HEK293 (cell line): ENCODE measurements around the gene RIC8B.

Source experiments
- CTCF ChIA-PET: fragments of 350-600 bp; formaldehyde crosslinking; extraction: SDS; loops from one replicate; lab custom pipeline; 2021; ENCODE audit warnings: antibody characterized with exemption; lab: Yijun Ruan, JAX
- POLR2A ChIA-PET: fragments of 300-600 bp; formaldehyde crosslinking; extraction: SDS; loops from one replicate; lab custom pipeline; 2020; ENCODE audit warnings: antibody characterized with exemption, inconsistent platforms; lab: Yijun Ruan, JAX
- H3K27ac ChIP-seq: fragments of 200-500 bp; sonication (Bioruptor generic); 2 replicates; pipeline ENCODE4 v1.5.1; 2014; ENCODE audit warnings: low read depth, low read length, control low read depth, inconsistent platforms; ENCODE audit errors: extremely low read depth
- H3K36me3 ChIP-seq, 2 experiments: fragments of 200-500 bp in 1 of 2; sonication (Bioruptor generic) in 1 of 2; 1 replicate in 1 of 2; 2 replicates in 1 of 2; pipeline ENCODE4 v1.5.1; 2014 to 2017; ENCODE audit warnings: inconsistent platforms in 2 of 2, low read length in 2 of 2; ENCODE audit not compliant: control insufficient read depth in 2 of 2, insufficient read depth in 1 of 2
- H3K4me1 ChIP-seq: fragments of 200-500 bp; sonication (Bioruptor generic); 2 replicates; pipeline ENCODE4 v1.5.1; 2014; ENCODE audit warnings: mild to moderate bottlenecking, low read length, inconsistent platforms; ENCODE audit not compliant: control insufficient read depth, insufficient read depth
- H3K4me3 ChIP-seq: 2 replicates; pipeline ENCODE4 v1.5.1; 2011; ENCODE audit warnings: low read depth, mild to moderate bottlenecking, control low read depth, low read length, moderate library complexity
- H3K9me3 ChIP-seq: fragments of 200-500 bp; sonication (Bioruptor generic); 2 replicates; pipeline ENCODE4 v1.5.1; 2014; ENCODE audit warnings: low read depth, low read length, inconsistent platforms; ENCODE audit not compliant: control insufficient read depth, insufficient read depth
- GLI4 ChIP-seq: fragments of 450-650 bp; formaldehyde crosslinking; IDR thresholded peaks from 2 replicates; pipeline ENCODE4 v1.5.1; 2016; ENCODE audit warnings: missing biosample characterization, missing genetic modification characterization
- HOXD13 ChIP-seq: sonication (generic); formaldehyde crosslinking; IDR thresholded peaks from 2 replicates; pipeline ENCODE4 v1.8.0; 2022; ENCODE audit warnings: missing genetic modification reagents, borderline replicate concordance
- KLF1 ChIP-seq: fragments of 450-650 bp; formaldehyde crosslinking; IDR thresholded peaks from 2 replicates; pipeline ENCODE4 v1.5.1; 2016; ENCODE audit warnings: missing biosample characterization, missing genetic modification characterization
- REPIN1 ChIP-seq: fragments of 450-650 bp; formaldehyde crosslinking; IDR thresholded peaks from 2 replicates; pipeline ENCODE4 v1.5.1; 2017; ENCODE audit warnings: missing biosample characterization, missing genetic modification characterization, low read depth
- TCF7L2 ChIP-seq: IDR thresholded peaks from 2 replicates; pipeline ENCODE4 v1.6.1; 2011; ENCODE audit warnings: low read depth, mild to moderate bottlenecking, inconsistent platforms, low read length, moderate library complexity, borderline replicate concordance
- ZFP37 ChIP-seq: fragments of 450-650 bp; formaldehyde crosslinking; IDR thresholded peaks from 2 replicates; pipeline ENCODE4 v1.5.1; 2016; ENCODE audit warnings: missing biosample characterization, missing genetic modification characterization
- ZNF169 ChIP-seq: fragments of 450-650 bp; formaldehyde crosslinking; IDR thresholded peaks from 2 replicates; pipeline ENCODE4 v1.5.1; 2016; ENCODE audit warnings: missing biosample characterization, missing genetic modification characterization
- ZNF174 ChIP-seq: fragments of 450-650 bp; formaldehyde crosslinking; IDR thresholded peaks from 2 replicates; pipeline ENCODE4 v1.5.0; 2017; ENCODE audit warnings: missing biosample characterization, mild to moderate bottlenecking, missing genetic modification characterization
- ZNF266 ChIP-seq: fragments of 450-650 bp; formaldehyde crosslinking; IDR thresholded peaks from 2 replicates; pipeline ENCODE4 v1.5.1; 2016; ENCODE audit warnings: missing biosample characterization, missing genetic modification characterization, low read depth
- ZNF324 ChIP-seq: fragments of 450-650 bp; formaldehyde crosslinking; IDR thresholded peaks from 2 replicates; pipeline ENCODE4 v1.5.1; 2016; ENCODE audit warnings: missing biosample characterization, missing genetic modification characterization
- ZNF350 ChIP-seq: fragments of 450-650 bp; formaldehyde crosslinking; IDR thresholded peaks from 2 replicates; pipeline ENCODE4 v1.5.0; 2017; ENCODE audit warnings: missing biosample characterization, mild to moderate bottlenecking, missing genetic modification characterization
- ZNF404 ChIP-seq: fragments of 450-650 bp; formaldehyde crosslinking; IDR thresholded peaks from 2 replicates; pipeline ENCODE4 v1.5.1; 2017; ENCODE audit warnings: missing biosample characterization, missing genetic modification characterization
- ZNF521 ChIP-seq: fragments of 450-650 bp; formaldehyde crosslinking; IDR thresholded peaks from 2 replicates; pipeline ENCODE4 v1.5.1; 2017; ENCODE audit warnings: missing biosample characterization, mild to moderate bottlenecking, missing genetic modification characterization
- ZNF529 ChIP-seq: fragments of 450-650 bp; formaldehyde crosslinking; IDR thresholded peaks from 2 replicates; pipeline ENCODE4 v1.5.1; 2017; ENCODE audit warnings: missing genetic modification characterization, missing biosample characterization; ENCODE audit not compliant: insufficient replicate concordance
- ZNF585B ChIP-seq: fragments of 450-650 bp; formaldehyde crosslinking; IDR thresholded peaks from 2 replicates; pipeline ENCODE4 v1.5.1; 2016; ENCODE audit warnings: missing biosample characterization, missing genetic modification characterization
- ZNF621 ChIP-seq: fragments of 450-650 bp; formaldehyde crosslinking; IDR thresholded peaks from 2 replicates; pipeline ENCODE4 v1.5.1; 2017; ENCODE audit warnings: missing biosample characterization, missing genetic modification characterization
- ZNF623 ChIP-seq: fragments of 450-650 bp; formaldehyde crosslinking; IDR thresholded peaks from 2 replicates; pipeline ENCODE4 v1.5.1; 2016; ENCODE audit warnings: missing biosample characterization, missing genetic modification characterization
- ZNF624 ChIP-seq: fragments of 450-650 bp; formaldehyde crosslinking; IDR thresholded peaks from 2 replicates; pipeline ENCODE4 v1.5.1; 2017; ENCODE audit warnings: missing biosample characterization, missing genetic modification characterization
- ZNF677 ChIP-seq: fragments of 450-650 bp; IDR thresholded peaks from 2 replicates; pipeline ENCODE4 v1.5.0; 2018; ENCODE audit warnings: missing biosample characterization, mild to moderate bottlenecking, missing genetic modification characterization, moderate library complexity
- ZNF768 ChIP-seq: fragments of 450-650 bp; formaldehyde crosslinking; IDR thresholded peaks from 2 replicates; pipeline ENCODE4 v1.5.1; 2018; ENCODE audit warnings: missing biosample characterization, mild to moderate bottlenecking, missing genetic modification characterization
- ZNF785 ChIP-seq: fragments of 450-650 bp; formaldehyde crosslinking; IDR thresholded peaks from 2 replicates; pipeline ENCODE4 v1.5.1; 2016; ENCODE audit warnings: missing biosample characterization, missing genetic modification characterization

RIC8B gene

DNA sequence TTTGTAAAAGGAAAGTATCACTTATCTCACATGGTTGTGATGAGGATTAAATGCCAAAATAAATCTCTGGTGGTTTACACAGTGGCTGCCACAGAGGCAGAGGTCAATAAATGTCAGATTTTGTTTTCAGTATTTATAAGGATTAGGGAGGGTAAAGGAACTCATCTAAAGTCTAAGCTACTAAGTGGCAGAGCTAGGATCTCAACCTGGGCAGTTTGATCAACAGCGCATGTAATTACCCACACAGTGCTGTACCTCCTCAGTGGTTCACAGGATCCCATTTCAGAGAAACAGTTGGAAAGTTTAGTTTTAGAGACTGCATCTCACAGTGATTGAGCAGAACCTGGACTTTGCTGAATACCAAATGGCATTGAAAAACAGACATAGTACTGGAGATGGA is 44.9 kb upstream of the RIC8B start:
- H3K36me3 ChIP-seq, result no peaks in the 10 kb centered on the region
- no peak overlapping the region for H3K27ac ChIP-seq
- H3K9me3 ChIP-seq, result no peaks in the 10 kb centered on the region
- H3K4me1 ChIP-seq, result no peaks in the 10 kb centered on the region
- no peak overlapping the region for H3K4me3 ChIP-seq
- POLR2A ChIA-PET, result no interaction called here
- TF ChIP-seq ZNF623 (tag by site-specific recombination) (no peak), ZFP37 (no peak), REPIN1 (tag by site-specific recombination) (no peak)
- CTCF ChIA-PET, result interaction anchor here (1.5 to 1.7 kb wide), 2 partner anchors 12 to 15 kb away, joined by 3 to 6 read pairs; no protein-coding TSS in a partner anchor

DNA sequence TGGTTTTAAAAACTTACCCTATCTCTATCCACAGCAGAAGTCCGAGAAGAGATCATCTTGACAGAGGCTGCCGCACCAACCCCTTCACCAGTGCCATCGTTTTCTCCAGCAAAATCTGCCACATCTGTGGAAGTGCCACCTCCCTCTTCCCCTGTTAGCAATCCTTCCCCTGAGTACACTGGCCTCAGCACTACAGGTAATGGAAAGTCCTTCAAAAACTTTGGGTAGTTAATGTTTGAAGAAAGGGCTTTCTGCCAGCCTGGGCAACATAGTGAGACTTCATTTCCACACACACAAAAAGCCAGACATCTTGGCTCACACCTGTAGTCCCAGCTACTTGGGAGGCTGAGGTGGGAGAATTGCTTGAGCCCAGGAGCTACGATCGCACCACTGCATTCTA is 41.6 kb upstream of the RIC8B start:
- ChIA-PET CTCF (no interaction called here), POLR2A (no interaction called here)
- no peaks in the 10 kb centered on the region for H3K9me3 ChIP-seq

DNA sequence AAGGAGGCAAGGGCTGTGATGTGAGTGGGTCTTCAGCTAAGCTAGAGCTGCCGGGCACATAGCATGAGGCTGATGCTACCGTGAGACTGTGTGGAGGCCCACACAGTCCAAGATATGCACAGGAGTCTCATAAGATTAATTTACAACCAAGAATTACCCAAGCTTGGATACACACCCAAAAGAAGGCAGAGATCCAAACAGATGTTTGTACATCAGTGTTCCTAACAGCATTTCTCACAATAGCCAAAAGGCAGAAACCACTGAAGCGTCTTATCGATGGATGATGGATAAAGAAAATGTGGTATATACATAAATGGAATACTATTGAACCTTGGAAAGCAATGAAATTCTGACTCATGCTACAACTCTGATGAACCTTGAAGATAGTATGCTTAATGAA is 40.8 kb upstream of the RIC8B start:
- POLR2A ChIA-PET, result no interaction called here
- H3K4me1 ChIP-seq, result no peaks in the 10 kb centered on the region
- H3K9me3 ChIP-seq, result no peaks in the 10 kb centered on the region
- no peak overlapping the region for H3K27ac ChIP-seq
- CTCF ChIA-PET, result no interaction called here
- H3K36me3 ChIP-seq, result no peaks in the 10 kb centered on the region
- no peak overlapping the region for H3K4me3 ChIP-seq
- TF ChIP-seq ZNF677 (no peak), ZNF785 (tag by site-specific recombination) (no peak), ZNF266 (tag by site-specific recombination) (no peak), KLF1 (tag by site-specific recombination) (no peak), ZNF768 (no peak), ZNF174 (tag by site-specific recombination) (no peak), GLI4 (tag by site-specific recombination) (no peak), ZNF404 (tag by site-specific recombination) (no peak), ZNF585B (tag by site-specific recombination) (no peak), ZNF350 (tag by site-specific recombination) (no peak), TCF7L2 (no peak), ZNF624 (tag by site-specific recombination) (no peak)

More for the DNA sequence above, 41.6 kb upstream of the RIC8B start:
- no peak overlapping the region for H3K27ac ChIP-seq
- H3K4me3 ChIP-seq, result no peak overlapping the region
- H3K4me1 ChIP-seq, result no peaks in the 10 kb centered on the region
- TF ChIP-seq ZNF621 (tag by site-specific recombination) (no peak), ZNF324 (no peak), ZNF529 (tag by site-specific recombination) (no peak), HOXD13 (CRISPR knock-in tag) (no peak), KLF1 (tag by site-specific recombination) (no peak), ZNF521 (tag by site-specific recombination) (no peak), ZNF169 (no peak)
- no peaks in the 10 kb centered on the region for H3K36me3 ChIP-seq
